COLO668 (cell line): ENCODE data around the gene HSD3B7.

ENCODE experiments used
- DNase-seq: peaks from one replicate; lab custom pipeline; 2025; ENCODE audit not compliant: unreplicated experiment; lab: John Stamatoyannopoulos, UW

The HSD3B7 gene

GRCh38 chr16:30956601-30957455, 28.2 kb upstream of the HSD3B7 start:
- peak; percentile 84 for DNase-seq

- peak; percentile 98 for DNase-seq
Measured at GRCh38 chr16:30957456-30958174, 27.4 kb upstream of the HSD3B7 start, which contains the start of gene SETD1A. Gene SETD1A (plus strand): TSS chr16:30957754. CDS start chr16:30958732, 978 bp downstream.

DNA sequence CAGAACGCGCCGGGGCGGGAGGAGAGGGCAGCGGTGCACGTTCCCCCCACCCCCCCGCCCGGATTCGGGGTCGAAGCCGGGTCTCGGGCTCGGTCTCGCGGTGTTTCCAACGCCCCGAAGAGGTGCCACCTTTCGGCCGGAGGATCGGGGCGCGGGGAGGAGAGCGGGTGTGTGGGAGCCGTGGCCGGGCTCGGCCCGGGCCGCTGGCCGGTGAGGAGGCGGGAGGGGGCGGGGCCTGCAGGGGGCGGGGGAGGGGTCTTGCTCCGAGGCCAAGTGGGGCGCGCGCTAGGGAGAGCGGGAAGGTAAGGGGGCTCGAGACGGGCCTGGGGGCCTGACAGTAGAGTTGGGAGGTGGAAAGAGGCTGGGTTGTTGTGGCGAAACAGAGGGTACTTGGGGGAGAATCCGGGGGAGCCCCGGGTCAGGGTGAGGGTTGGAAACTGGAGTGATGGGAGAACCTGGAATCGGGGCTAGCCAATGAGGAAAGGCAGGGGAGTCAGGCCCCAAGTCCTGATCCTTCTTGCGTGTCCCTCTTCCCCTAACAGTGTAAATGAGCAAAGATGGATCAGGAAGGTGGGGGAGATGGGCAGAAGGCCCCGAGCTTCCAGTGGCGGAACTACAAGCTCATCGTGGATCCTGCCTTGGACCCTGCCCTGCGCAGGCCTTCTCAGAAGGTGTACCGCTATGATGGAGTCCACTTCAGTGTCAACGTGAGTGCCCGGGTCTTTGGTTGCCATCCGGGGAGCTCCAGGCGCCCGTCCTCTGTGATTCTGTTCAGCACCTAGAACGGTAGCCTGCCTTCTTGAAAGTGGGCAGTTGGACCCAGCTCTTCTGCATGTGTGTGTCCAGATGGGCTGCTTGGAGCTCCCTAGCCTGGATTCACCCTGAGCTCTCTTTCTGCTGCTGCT, 26.6 kb upstream of the HSD3B7 start:
- peak; percentile 81 for DNase-seq

DNA sequence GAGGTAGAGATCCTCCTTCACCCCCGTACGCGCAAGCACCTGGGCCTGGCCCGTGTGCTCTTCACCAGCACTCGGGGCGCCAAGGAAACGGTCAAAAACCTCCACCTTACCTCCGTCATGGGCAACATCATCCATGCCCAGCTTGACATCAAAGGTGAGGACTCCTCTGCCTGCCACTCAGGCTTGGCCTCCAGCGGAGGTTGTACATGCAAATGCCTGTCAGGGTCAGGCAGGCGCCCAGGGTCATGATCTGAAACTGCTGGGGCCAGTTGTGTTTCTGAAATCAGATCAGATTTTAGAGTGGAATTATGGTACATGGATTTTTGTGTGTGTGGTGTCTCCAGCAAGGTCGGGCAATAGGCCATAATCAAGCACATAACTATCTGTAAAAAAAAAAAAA, 23.6 kb upstream of the HSD3B7 start:
- no peak for DNase-seq

DNA sequence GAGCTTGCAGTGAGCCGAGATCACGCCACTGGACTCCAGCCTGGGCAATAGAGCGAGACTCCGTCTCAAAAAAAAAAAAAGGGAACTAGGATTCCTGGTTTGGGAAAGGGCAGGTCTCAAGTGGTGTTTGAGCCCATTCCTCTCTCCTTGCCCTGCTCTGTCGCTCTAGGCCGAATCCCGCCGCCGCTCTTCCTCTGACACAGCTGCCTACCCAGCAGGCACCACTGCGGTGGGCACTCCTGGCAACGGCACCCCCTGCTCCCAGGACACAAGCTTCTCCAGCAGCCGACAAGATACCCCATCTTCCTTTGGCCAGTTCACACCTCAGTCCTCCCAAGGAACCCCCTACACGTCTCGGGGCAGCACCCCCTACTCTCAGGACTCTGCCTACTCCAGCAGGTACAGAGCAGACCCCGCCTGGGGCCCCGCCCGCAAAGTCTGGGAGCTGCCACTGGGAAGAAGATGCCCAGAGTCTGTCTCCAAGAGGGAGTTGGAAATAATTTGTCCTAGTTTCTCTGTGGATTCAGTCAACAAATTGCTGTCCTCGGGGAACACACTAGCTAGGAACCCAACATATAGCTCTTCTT, 21.0 kb upstream of the HSD3B7 start:
- no peak for DNase-seq

- DNase-seq = no peak
Measured at GRCh38 chr16:30964574-30965226, 20.3 kb upstream of the HSD3B7 start.

DNA sequence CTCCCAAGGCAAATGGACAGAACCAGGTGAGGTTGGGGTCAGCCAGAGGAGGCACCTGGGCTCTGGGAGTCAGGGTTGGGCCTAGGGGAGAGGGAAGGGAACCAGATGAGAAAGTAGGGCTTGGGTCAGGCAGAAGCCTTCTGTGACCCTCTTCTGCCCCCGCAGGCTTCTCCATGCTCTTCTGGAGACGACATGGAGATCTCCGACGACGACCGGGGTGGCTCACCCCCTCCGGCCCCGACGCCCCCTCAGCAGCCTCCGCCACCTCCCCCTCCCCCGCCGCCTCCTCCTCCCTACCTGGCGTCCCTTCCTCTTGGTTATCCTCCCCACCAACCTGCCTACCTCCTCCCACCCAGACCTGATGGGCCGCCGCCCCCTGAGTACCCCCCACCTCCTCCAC, 19.6 kb upstream of the HSD3B7 start:
- DNase-seq = no peak

DNA sequence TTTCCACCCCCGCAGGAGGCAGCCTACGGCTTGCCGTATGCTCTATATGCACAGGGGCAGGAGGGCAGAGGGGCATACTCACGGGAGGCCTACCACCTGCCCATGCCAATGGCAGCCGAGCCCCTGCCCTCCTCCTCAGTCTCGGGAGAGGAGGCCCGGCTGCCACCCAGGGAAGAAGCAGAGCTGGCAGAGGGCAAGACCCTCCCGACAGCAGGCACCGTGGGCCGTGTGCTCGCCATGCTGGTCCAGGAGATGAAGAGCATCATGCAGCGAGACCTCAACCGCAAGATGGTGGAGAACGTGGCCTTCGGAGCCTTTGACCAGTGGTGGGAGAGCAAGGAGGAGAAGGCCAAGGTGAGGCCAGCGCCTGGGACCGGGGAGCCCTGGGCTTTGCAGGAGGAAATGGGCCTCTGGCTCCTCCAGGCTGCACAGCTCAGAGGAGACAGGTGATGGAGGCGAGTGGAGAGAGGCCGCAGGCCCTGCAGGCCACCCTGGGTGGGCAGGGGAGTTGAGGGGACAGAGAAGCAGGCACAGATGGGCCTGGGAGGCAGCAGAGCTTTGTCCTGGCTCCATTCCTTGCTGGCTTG, 18.9 kb upstream of the HSD3B7 start:
- DNase-seq = no peak

DNA sequence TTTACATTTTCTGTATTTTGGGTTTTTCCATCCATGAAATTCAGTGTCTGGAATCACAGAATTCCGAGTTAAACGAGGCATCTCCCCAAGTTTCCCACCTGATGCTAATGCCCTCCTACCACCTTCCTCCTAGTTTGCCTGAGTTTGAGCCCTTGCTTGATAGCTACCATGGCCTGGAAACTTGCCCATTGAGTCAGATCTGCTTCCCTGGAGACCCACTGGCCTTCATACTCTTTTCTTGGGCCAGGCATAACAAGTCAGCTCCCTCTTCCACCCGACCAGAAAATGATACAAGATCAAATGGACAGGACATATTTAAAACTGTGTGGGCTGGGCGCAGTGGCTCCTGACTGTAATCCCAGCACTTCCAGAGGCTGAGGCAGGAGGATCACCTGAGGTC, 17.2 kb upstream of the HSD3B7 start:
- DNase-seq = no peak

- no peak for DNase-seq
Measured at GRCh38 chr16:30969246-30969842, 15.7 kb upstream of the HSD3B7 start.

DNA sequence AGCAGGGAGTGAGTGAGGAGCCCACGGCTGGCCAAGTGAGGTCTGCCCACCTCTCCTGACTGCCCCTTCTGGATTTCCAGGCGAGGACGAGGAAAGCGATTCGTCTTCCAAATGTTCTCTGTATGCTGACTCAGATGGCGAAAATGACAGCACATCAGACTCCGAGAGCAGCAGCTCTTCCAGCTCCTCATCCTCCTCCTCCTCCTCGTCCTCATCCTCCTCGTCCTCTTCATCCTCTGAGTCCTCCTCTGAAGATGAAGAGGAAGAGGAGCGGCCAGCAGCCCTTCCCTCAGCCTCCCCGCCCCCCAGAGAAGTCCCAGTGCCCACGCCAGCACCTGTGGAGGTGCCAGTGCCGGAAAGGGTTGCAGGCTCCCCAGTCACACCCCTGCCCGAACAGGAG, 13.7 kb upstream of the HSD3B7 start:
- no peak for DNase-seq

- no peak for DNase-seq
Measured at GRCh38 chr16:30972872-30973271, 12.1 kb upstream of the HSD3B7 start.

GRCh38 chr16:30974348-30974747, 10.7 kb upstream of the HSD3B7 start:
- no peak for DNase-seq

- DNase-seq = no peak
Measured at GRCh38 chr16:30976486-30976885, 8.5 kb upstream of the HSD3B7 start.

DNA sequence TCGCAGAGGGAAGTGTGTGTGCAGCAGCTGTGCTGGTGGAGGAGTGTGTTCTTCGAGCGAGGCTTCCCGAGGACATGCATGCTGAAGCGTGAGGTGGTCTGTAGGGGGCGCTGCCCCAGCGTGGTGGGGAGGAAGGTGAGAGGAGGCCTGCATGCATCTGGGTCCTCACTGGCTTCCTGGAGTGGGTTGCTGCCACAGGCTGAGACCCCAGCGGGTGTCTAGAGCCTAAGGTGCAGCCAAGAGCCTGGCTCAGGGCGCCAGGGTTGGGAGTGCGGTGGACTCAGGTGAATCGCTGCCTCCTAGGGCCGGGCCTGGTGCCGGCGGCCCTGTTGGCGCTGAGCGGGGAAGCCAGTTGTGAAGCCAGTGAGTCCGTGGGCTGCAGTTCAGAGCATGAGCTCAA, 7.5 kb upstream of the HSD3B7 start:
- peak; percentile 21 for DNase-seq

DNA sequence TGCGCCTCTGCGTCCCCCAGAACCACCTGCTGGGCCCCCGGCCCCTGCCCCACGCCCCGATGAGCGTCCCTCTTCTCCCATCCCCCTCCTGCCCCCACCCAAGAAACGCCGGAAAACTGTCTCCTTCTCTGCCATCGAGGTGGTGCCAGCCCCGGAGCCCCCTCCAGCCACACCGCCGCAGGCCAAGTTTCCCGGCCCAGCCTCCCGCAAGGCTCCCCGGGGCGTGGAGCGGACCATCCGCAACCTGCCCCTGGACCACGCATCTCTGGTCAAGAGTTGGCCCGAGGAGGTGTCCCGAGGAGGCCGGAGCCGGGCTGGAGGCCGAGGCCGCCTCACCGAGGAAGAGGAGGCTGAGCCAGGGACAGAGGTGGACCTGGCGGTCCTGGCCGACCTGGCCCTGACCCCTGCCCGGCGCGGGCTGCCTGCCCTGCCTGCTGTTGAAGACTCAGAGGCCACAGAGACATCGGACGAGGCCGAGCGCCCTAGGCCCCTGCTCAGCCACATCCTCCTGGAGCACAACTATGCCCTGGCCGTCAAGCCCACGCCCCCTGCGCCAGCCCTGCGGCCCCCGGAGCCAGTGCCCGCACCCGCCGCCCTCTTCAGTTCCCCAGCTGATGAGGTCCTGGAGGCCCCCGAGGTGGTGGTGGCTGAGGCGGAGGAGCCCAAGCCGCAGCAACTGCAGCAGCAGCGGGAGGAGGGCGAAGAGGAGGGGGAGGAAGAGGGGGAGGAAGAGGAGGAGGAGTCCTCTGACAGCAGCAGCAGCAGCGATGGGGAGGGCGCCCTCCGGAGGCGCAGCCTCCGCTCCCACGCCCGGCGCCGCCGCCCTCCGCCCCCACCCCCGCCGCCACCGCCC, 5.6 kb upstream of the HSD3B7 start:
- no peak for DNase-seq

- DNase-seq = no peak
Measured at GRCh38 chr16:30980023-30980371, 5.0 kb upstream of the HSD3B7 start.

DNA sequence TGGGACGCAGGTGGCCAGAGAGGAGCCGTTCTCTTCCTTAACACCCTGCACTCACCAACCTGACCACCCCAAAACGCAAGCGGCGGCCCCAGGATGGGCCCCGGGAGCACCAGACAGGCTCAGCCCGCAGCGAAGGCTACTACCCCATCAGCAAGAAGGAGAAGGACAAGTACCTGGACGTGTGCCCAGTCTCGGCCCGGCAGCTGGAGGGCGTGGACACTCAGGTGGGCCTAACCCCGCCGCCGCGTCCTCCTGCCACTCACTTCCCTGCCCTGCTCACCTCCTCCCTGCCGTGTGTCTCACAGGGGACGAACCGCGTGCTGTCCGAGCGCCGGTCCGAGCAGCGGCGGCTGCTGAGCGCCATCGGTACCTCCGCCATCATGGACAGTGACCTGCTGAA, 4.6 kb upstream of the HSD3B7 start:
- no peak for DNase-seq

GRCh38 chr16:30980959-30981358, 4.0 kb upstream of the HSD3B7 start:
- DNase-seq = no peak
